Left lobe of liver (tissue), 2 donors: ENCODE measurements around the gene NCBP3. TPM values are rescaled to one million over a fixed set of nuclear protein-coding genes. Genes with fewer than 3 reads are reported as not detected.
"Not testable (repeated sequence)": the region's sequence is repeated elsewhere in the genome, so short reads cannot be mapped to it uniquely, and the experiment has no call there.

Experiments used
- ATAC-seq: fragments of 200-7000 bp; cut with Tn5 transposase; one replicate; pipeline ENCODE4 v1.9.1; 2020; ENCODE audit warnings: mild to moderate bottlenecking, moderate library complexity
- DNase-seq: peaks from one replicate; pipeline ENCODE4 v3.0.0-alpha.2; 2020; ENCODE audit warnings: low spot score
- total RNA-seq: library from RNA; stranded (reverse); gene quantifications from one replicate; pipeline ENCODE4 v1.2.1, GENCODE V29; 2021
- donor health status: DM: no; HTN: no; CAD: no; lungs with moderate emphysema.
- donor health status: DM: no; HTN: yes; CAD: no.

NCBP3 gene
- total RNA-seq, 1 donor from 2014 or later, result 11.5 TPM

GRCh38 chr17:3848229-3848835 lies 2.3 kb upstream of the NCBP3 start:
- ATAC-seq, result no peak
- no peak for DNase-seq

- no peak for DNase-seq
- no peak for ATAC-seq
Measured at GRCh38 chr17:3847165-3847670, 1.2 kb upstream of the NCBP3 start.

- no peak for ATAC-seq
- no peak for DNase-seq
Measured at GRCh38 chr17:3846437-3847164, 555 bp upstream of the NCBP3 start.

- ATAC-seq (no peak), DNase-seq (no peak)
Measured at GRCh38 chr17:3845291-3845620, 790 bp downstream of the NCBP3 start.

GRCh38 chr17:3844556-3844955 lies 1.5 kb downstream of the NCBP3 start:
- ATAC-seq, DNase-seq: not testable (repeated sequence)

GRCh38 chr17:3843935-3844516 lies 2.0 kb downstream of the NCBP3 start:
- ATAC-seq (peak; percentile 64), DNase-seq (no peak)

- DNase-seq, result no peak
Measured at GRCh38 chr17:3838206-3838605, 7.8 kb downstream of the NCBP3 start.

GRCh38 chr17:3836551-3836950 lies 9.5 kb downstream of the NCBP3 start:
- ATAC-seq, result no peak
- DNase-seq, result no peak

More at GRCh38 chr17:3838206-3838605, 7.8 kb downstream of the NCBP3 start:
- no peak for ATAC-seq

GRCh38 chr17:3835410-3836229 lies 10.4 kb downstream of the NCBP3 start:
- DNase-seq (no peak), ATAC-seq (peak; percentile 88)

GRCh38 chr17:3834811-3835210 lies 11.2 kb downstream of the NCBP3 start:
- DNase-seq, result no peak
- ATAC-seq, result no peak

GRCh38 chr17:3828852-3829232 lies 17.2 kb downstream of the NCBP3 start:
- no peak for DNase-seq
- ATAC-seq, result no peak

GRCh38 chr17:3828151-3828851 lies 17.7 kb downstream of the NCBP3 start:
- ATAC-seq (no peak), DNase-seq (no peak)

- ATAC-seq (peak; percentile 91), DNase-seq (no peak)
Measured at GRCh38 chr17:3827124-3827773, 18.8 kb downstream of the NCBP3 start.

- DNase-seq (no peak), ATAC-seq (no peak)
Measured at GRCh38 chr17:3826191-3826590, 19.9 kb downstream of the NCBP3 start.

- no peak for DNase-seq
- ATAC-seq, result no peak
Measured at GRCh38 chr17:3821101-3821500, 24.9 kb downstream of the NCBP3 start.

- ATAC-seq, result no peak
Measured at GRCh38 chr17:3818786-3819185, 27.3 kb downstream of the NCBP3 start.

GRCh38 chr17:3817851-3818605 lies 28.0 kb downstream of the NCBP3 start:
- DNase-seq (no peak), ATAC-seq (no peak)

More at GRCh38 chr17:3818786-3819185, 27.3 kb downstream of the NCBP3 start:
- no peak for DNase-seq

GRCh38 chr17:3815925-3816324 lies 30.1 kb downstream of the NCBP3 start:
- ATAC-seq, result peak; percentile 47
- DNase-seq, result no peak

GRCh38 chr17:3815122-3815521 lies 30.9 kb downstream of the NCBP3 start:
- ATAC-seq (no peak), DNase-seq (no peak)
